Right atrium auricular region (tissue), 2 donors: Measurements from ENCODE around the gene KLK12. TPM values are rescaled to one million over a fixed set of nuclear protein-coding genes. Genes with fewer than 3 reads are reported as not detected.
A peak's percentile ranks its signal among the peaks of the same experiment; 100 is the strongest.

Source experiments
- DNase-seq: peaks from one replicate; pipeline ENCODE4 v3.0.0-alpha.2; 2019; ENCODE audit warnings: low spot score
- H3K27ac ChIP-seq, 2 donors: fragments of 200-600 bp; sonication (generic); 1 replicate in 1 of 2; 2 replicates in 1 of 2; pipeline ENCODE4 v1.5.1; 2016 to 2019
- H3K27me3 ChIP-seq, 2 donors: fragments of 200-600 bp; sonication (generic); one replicate each; pipeline versions ENCODE4 v1.5.1 to v1.6.0; 2017 to 2019
- H3K36me3 ChIP-seq: fragments of 200-600 bp; sonication (generic); one replicate; pipeline ENCODE4 v1.5.1; 2016
- H3K4me1 ChIP-seq, 2 donors: fragments of 200-600 bp; sonication (generic); one replicate each; pipeline versions ENCODE4 v1.5.1 to v1.6.0; 2017 to 2019
- H3K4me3 ChIP-seq, 2 donors: fragments of 200-600 bp; sonication (generic); 1 replicate in 1 of 2; 2 replicates in 1 of 2; pipeline ENCODE4 v1.5.1; 2017 to 2019; ENCODE audit warnings: mild to moderate bottlenecking in 1 of 2, moderate library complexity in 1 of 2
- H3K9me3 ChIP-seq, 2 donors: fragments of 200-600 bp; sonication (generic); one replicate each; pipeline ENCODE4 v1.5.1; 2019
- CTCF ChIP-seq, 2 donors: fragments of 200-600 bp; sonication (generic); IDR thresholded peaks; one replicate each; pipeline ENCODE4 v1.5.1; 2019; ENCODE audit warnings: antibody characterized with exemption in 2 of 2
- total RNA-seq, 2 donors: library from RNA; depleted of rRNA; stranded (reverse); fragments of >200 nt; gene quantifications; one replicate each; pipeline ENCODE4 v1.1.0, GENCODE V29; 2016

Gene KLK12
- total RNA-seq, 2 donors from 2014 or later = not detected

- Histone ChIP-seq H3K4me3 (no peak overlapping the region), H3K4me1 (peaks cover 0 to 2% of the 10 kb centered on the region in 2 donors), H3K27me3 (no peaks in the 10 kb centered on the region), H3K9me3 (peaks cover 0 to 17% of the 10 kb centered on the region in 2 donors), H3K27ac (no peak overlapping the region), H3K36me3 (no peaks in the 10 kb centered on the region)
- no peak for DNase-seq
- TF ChIP-seq CTCF (IDR thresholded peaks at IDR 0.05) = no peak
Observed at GRCh38 chr19:51070334-51071094, 35.7 kb upstream of the KLK12 start.

- no peaks in the 10 kb centered on the region for H3K9me3 ChIP-seq
- H3K4me1 ChIP-seq = peaks cover 0 to 14% of the 10 kb centered on the region in 2 donors
- no peaks in the 10 kb centered on the region for H3K36me3 ChIP-seq
- H3K27me3 ChIP-seq = peaks cover 0 to 6% of the 10 kb centered on the region in 2 donors
- no peak for TF ChIP-seq CTCF (IDR thresholded peaks at IDR 0.05)
- DNase-seq = no peak
- H3K27ac ChIP-seq = no peak overlapping the region
- no peak overlapping the region for H3K4me3 ChIP-seq
Observed at GRCh38 chr19:51066393-51067186, 31.8 kb upstream of the KLK12 start.

- H3K9me3 ChIP-seq = no peaks in the 10 kb centered on the region
- no peak overlapping the region for H3K27ac ChIP-seq
- no peak for TF ChIP-seq CTCF (IDR thresholded peaks at IDR 0.05)
- no peak for DNase-seq
- no peaks in the 10 kb centered on the region for H3K36me3 ChIP-seq
- H3K4me3 ChIP-seq = peak overlapping the region in 1 of 2 donors; percentile 46
- H3K4me1 ChIP-seq = peaks cover 0 to 14% of the 10 kb centered on the region in 2 donors
- H3K27me3 ChIP-seq = peaks cover 0 to 6% of the 10 kb centered on the region in 2 donors
Observed at GRCh38 chr19:51065221-51065960, 30.6 kb upstream of the KLK12 start.

GRCh38 chr19:51064534-51065220 is 29.9 kb upstream of the KLK12 start, which contains the start of gene KLK13:
Gene KLK13 (minus strand): TSS chr19:51065092. CDS start chr19:51065067, 25 bp downstream.
- Histone ChIP-seq H3K27me3 (peaks cover 0 to 6% of the 10 kb centered on the region in 2 donors), H3K4me1 (peaks cover 0 to 14% of the 10 kb centered on the region in 2 donors), H3K9me3 (no peaks in the 10 kb centered on the region), H3K27ac (no peak within 1 kb of the TSS), H3K4me3 (peak within 1 kb of the TSS in 1 of 2 donors; percentile 46), H3K36me3 (no peaks in the 10 kb centered on the region)
- TF ChIP-seq CTCF (IDR thresholded peaks at IDR 0.05) = no peak
- no peak for DNase-seq

- Histone ChIP-seq H3K27me3 (peaks cover 0 to 6% of the 10 kb centered on the region in 2 donors), H3K4me1 (peaks cover 0 to 14% of the 10 kb centered on the region in 2 donors), H3K9me3 (no peaks in the 10 kb centered on the region), H3K36me3 (no peaks in the 10 kb centered on the region), H3K27ac (no peak overlapping the region), H3K4me3 (no peak overlapping the region)
- DNase-seq = no peak
- TF ChIP-seq CTCF (IDR thresholded peaks at IDR 0.05) = no peak
Observed at GRCh38 chr19:51063664-51064063, 28.9 kb upstream of the KLK12 start.
